ENCODE measurements around the gene PRCP.

GRCh38 chr11:82902880-82903279, 2.6 kb upstream of the PRCP start:
- TF ChIP-seq YY1 (IDR thresholded peaks at IDR 0.05; ENCODE audit: low read depth), result no peak
- no peak for TF ChIP-seq CTCF (IDR thresholded peaks at IDR 0.05)
- no peak for TF ChIP-seq SMC3 (IDR thresholded peaks at IDR 0.05; ENCODE audit: low read depth, low read length)
- no peak for TF ChIP-seq JUND (IDR thresholded peaks at IDR 0.05)
- TF ChIP-seq USF1 (IDR thresholded peaks at IDR 0.05; ENCODE audit: borderline replicate concordance, low read depth), result no peak
- no peak for TF ChIP-seq REST (IDR thresholded peaks at IDR 0.05; ENCODE audit: low read depth, low read length)
- TF ChIP-seq FOXJ3 (CRISPR knock-in tag; IDR thresholded peaks at IDR 0.05), result no peak
- TF ChIP-seq FOSL2 (IDR thresholded peaks at IDR 0.05; ENCODE audit: borderline replicate concordance, low read depth), result no peak
- TF ChIP-seq USF2 (IDR thresholded peaks at IDR 0.05; ENCODE audit: borderline replicate concordance, low read depth, low read length), result no peak
- TF ChIP-seq ZBTB33 (IDR thresholded peaks at IDR 0.05; ENCODE audit: borderline replicate concordance, low read depth), result no peak
- TF ChIP-seq TAF1 (IDR thresholded peaks at IDR 0.05; ENCODE audit: borderline replicate concordance, low read depth, low read length), result no peak
- TF ChIP-seq EP300 (IDR thresholded peaks at IDR 0.05; ENCODE audit: borderline replicate concordance in 1 of 2, low read depth in 1 of 2, low read length in 1 of 2), result no peak

Measured in SK-N-SH (cell line).